CD4-positive, alpha-beta T cell treated with Interleukin-4 for 1 hour (primary cell): Measurements from ENCODE around the gene CDH13.

Experiments
- DNase-seq, 2 donors: peaks; one replicate each; pipeline ENCODE4 v3.0.0-alpha.2; 2020 to 2022

Gene CDH13

GRCh38 chr16:83270640-83271039 lies 643.9 kb downstream of the CDH13 start:
- DNase-seq: no peak

GRCh38 chr16:83271123-83271522 lies 644.4 kb downstream of the CDH13 start:
- DNase-seq: no peak

- DNase-seq: no peak
These were observed 645.3 kb downstream of the CDH13 start for GRCh38 chr16:83271970-83272575.

GRCh38 chr16:83272843-83273242 lies 646.1 kb downstream of the CDH13 start:
- no peak for DNase-seq

- DNase-seq: no peak
These were observed 646.9 kb downstream of the CDH13 start for GRCh38 chr16:83273504-83274173.

- no peak for DNase-seq
These were observed 652.5 kb downstream of the CDH13 start for GRCh38 chr16:83279251-83279650.

- DNase-seq: no peak
These were observed 659.2 kb downstream of the CDH13 start for GRCh38 chr16:83285921-83286320.

GRCh38 chr16:83296505-83296904 lies 669.7 kb downstream of the CDH13 start:
- no peak for DNase-seq

- DNase-seq: no peak
These were observed 671.8 kb downstream of the CDH13 start for GRCh38 chr16:83298541-83298940.

GRCh38 chr16:83300326-83300725 lies 673.6 kb downstream of the CDH13 start:
- DNase-seq: no peak

GRCh38 chr16:83301971-83302370 lies 675.2 kb downstream of the CDH13 start:
- no peak for DNase-seq

- no peak for DNase-seq
These were observed 676.1 kb downstream of the CDH13 start for GRCh38 chr16:83302853-83303252.

GRCh38 chr16:83305092-83305491 lies 678.3 kb downstream of the CDH13 start:
- DNase-seq: no peak

GRCh38 chr16:83306961-83307593 lies 680.3 kb downstream of the CDH13 start:
- no peak for DNase-seq

GRCh38 chr16:83307594-83307992 lies 680.8 kb downstream of the CDH13 start:
- no peak for DNase-seq

- DNase-seq: no peak
These were observed 681.6 kb downstream of the CDH13 start for GRCh38 chr16:83308414-83308813.

GRCh38 chr16:83310816-83311215 lies 684.0 kb downstream of the CDH13 start:
- DNase-seq: no peak

GRCh38 chr16:83312015-83312717 lies 685.4 kb downstream of the CDH13 start:
- no peak for DNase-seq

GRCh38 chr16:83312718-83313245 lies 686.0 kb downstream of the CDH13 start:
- DNase-seq: no peak

GRCh38 chr16:83315271-83315670 lies 688.5 kb downstream of the CDH13 start:
- DNase-seq: no peak

- DNase-seq: no peak
These were observed 689.7 kb downstream of the CDH13 start for GRCh38 chr16:83316458-83316857.

- DNase-seq: no peak
These were observed 691.6 kb downstream of the CDH13 start for GRCh38 chr16:83318390-83318789.

- DNase-seq: no peak
These were observed 702.2 kb downstream of the CDH13 start for GRCh38 chr16:83328936-83329335.

- DNase-seq: no peak
These were observed 702.7 kb downstream of the CDH13 start for GRCh38 chr16:83329441-83329840.
